K562 (cell line): ENCODE results near the gene FTL. TPM values are rescaled to one million over a fixed set of nuclear protein-coding genes. Genes with fewer than 3 reads are reported as not detected.
A peak's percentile ranks its signal among the peaks of the same experiment; 100 is the strongest.

Experiments
- CC2D1A ChIP-seq: fragments of 450-650 bp; IDR thresholded peaks from 2 replicates; pipeline ENCODE4 v1.6.1; 2017; ENCODE audit warnings: mild to moderate bottlenecking
- EP300 ChIP-seq: IDR thresholded peaks from 2 replicates; pipeline ENCODE4 v1.6.1; 2012; ENCODE audit warnings: low read length, improper control_type of control experiment
- MED1 ChIP-seq: sonication (generic); formaldehyde crosslinking; IDR thresholded peaks from 2 replicates; pipeline ENCODE4 v1.8.1; 2023; ENCODE audit warnings: missing genetic modification reagents, borderline replicate concordance
- NBN ChIP-seq: fragments of 450-650 bp; IDR thresholded peaks from 2 replicates; pipeline ENCODE4 v1.6.1; 2016; ENCODE audit warnings: low read depth, mild to moderate bottlenecking
- NR1H2 ChIP-seq: sonication (generic); formaldehyde crosslinking; IDR thresholded peaks from 2 replicates; pipeline ENCODE4 v1.4.0; 2020; ENCODE audit warnings: mild to moderate bottlenecking, missing genetic modification reagents
- SIRT6 ChIP-seq: IDR thresholded peaks from one replicate; pipeline ENCODE4 v1.6.1; 2012; ENCODE audit warnings: low read depth, mild to moderate bottlenecking, control low read depth, inconsistent platforms, low read length, moderate library complexity
- SMAD1 ChIP-seq: fragments of 150-350 bp; IDR thresholded peaks from 2 replicates; pipeline ENCODE4 v1.6.1; 2014; ENCODE audit warnings: low read length, low read depth; ENCODE audit not compliant: partially characterized antibody
- TEAD4 ChIP-seq, 2 experiments: sonication (generic) in 1 of 2; formaldehyde crosslinking in 1 of 2; IDR thresholded peaks; 2 replicates each; pipeline versions ENCODE4 v1.6.1 to v1.8.0; 2012 to 2022; ENCODE audit warnings: borderline replicate concordance in 1 of 2, inconsistent platforms in 1 of 2, low read length in 1 of 2, mild to moderate bottlenecking in 1 of 2, missing genetic modification reagents in 1 of 2
- ZC3H11A ChIP-seq: IDR thresholded peaks from 2 replicates; pipeline ENCODE4 v1.6.1; 2012; ENCODE audit warnings: low read depth, low read length, improper control_type of control experiment
- ZNF140 ChIP-seq: fragments of 250-450 bp; sonication (Bioruptor Pico); IDR thresholded peaks from 2 replicates; pipeline ENCODE4 v1.8.0; 2021; ENCODE audit warnings: moderate library complexity, mild to moderate bottlenecking, inconsistent platforms
- ZNF57 ChIP-seq: fragments of 450-650 bp; formaldehyde crosslinking; IDR thresholded peaks from 2 replicates; pipeline ENCODE4 v1.4.0; 2020; ENCODE audit warnings: mild to moderate bottlenecking, moderate library complexity
- ZNF586 ChIP-seq: fragments of 450-650 bp; formaldehyde crosslinking; conservative IDR thresholded peaks from 2 replicates; pipeline ENCODE4 v1.4.0; 2020; ENCODE audit warnings: mild to moderate bottlenecking, moderate library complexity
- polyA plus RNA-seq, 8 experiments: library from polyadenylated mRNA; depleted of rRNA in 4 of 8; stranded (reverse) in 5 of 8; unstranded in 3 of 8; fragments of >200 nt; fragmentation: Nextera tagmentation in 2 of 8; fragmentation: Illumina TruSeq in 1 of 8; extraction: Ambion mirVana in 2 of 8; extraction: Trizol in 1 of 8; gene quantifications; 2 replicates each; pipeline versions ENCODE4 v1.2.1 to v1.2.3, GENCODE V29; 2011 to 2014; ENCODE audit warnings: inconsistent platforms in 1 of 8, missing spikeins in 1 of 8
- total RNA-seq, 7 experiments: library from RNA; depleted of rRNA in 6 of 7; stranded (reverse); fragments of >200 nt in 6 of 7; fragmentation: Illumina TruSeq in 2 of 7; extraction: Trizol in 2 of 7; gene quantifications; 2 replicates each; pipeline versions ENCODE4 v1.2.1 to v1.2.3, GENCODE V29; 2011 to 2021; ENCODE audit warnings: low replicate concordance in 1 of 7
- TF ChIP-seq, protein P1 (sequence below): fragments of 450-650 bp; formaldehyde crosslinking; IDR thresholded peaks from 2 replicates; pipeline ENCODE4 v1.4.0; 2020; ENCODE audit warnings: mild to moderate bottlenecking, mixed read lengths
- TF ChIP-seq, protein P2 (sequence below): fragments of 450-650 bp; IDR thresholded peaks from 2 replicates; pipeline ENCODE4 v1.6.1; 2017; ENCODE audit warnings: antibody characterized with exemption, mild to moderate bottlenecking
- TF ChIP-seq, protein P3 (sequence below): fragments of 250-450 bp; sonication (Bioruptor Pico); IDR thresholded peaks from 2 replicates; pipeline ENCODE4 v1.8.0; 2022; ENCODE audit warnings: moderate library complexity, mild to moderate bottlenecking, inconsistent platforms
- TF ChIP-seq, protein P4 (sequence below), 2 experiments: fragments of 450-650 bp; conservative IDR thresholded peaks; 2 replicates each; pipeline ENCODE4 v1.6.1; 2017; ENCODE audit warnings: mild to moderate bottlenecking in 2 of 2, moderate library complexity in 2 of 2
- TF ChIP-seq, protein P5 (sequence below): sonication (generic); formaldehyde crosslinking; IDR thresholded peaks from 2 replicates; pipeline ENCODE4 v1.8.1; 2023; ENCODE audit warnings: mild to moderate bottlenecking, missing genetic modification reagents

The FTL gene
- total and polyA plus RNA-seq, 9 of the 15 experiments (the other 6 are each of a cell fraction or from before 2014, with no cell fraction given): 1,231 to 27,415 (median 3,965) TPM

DNA sequence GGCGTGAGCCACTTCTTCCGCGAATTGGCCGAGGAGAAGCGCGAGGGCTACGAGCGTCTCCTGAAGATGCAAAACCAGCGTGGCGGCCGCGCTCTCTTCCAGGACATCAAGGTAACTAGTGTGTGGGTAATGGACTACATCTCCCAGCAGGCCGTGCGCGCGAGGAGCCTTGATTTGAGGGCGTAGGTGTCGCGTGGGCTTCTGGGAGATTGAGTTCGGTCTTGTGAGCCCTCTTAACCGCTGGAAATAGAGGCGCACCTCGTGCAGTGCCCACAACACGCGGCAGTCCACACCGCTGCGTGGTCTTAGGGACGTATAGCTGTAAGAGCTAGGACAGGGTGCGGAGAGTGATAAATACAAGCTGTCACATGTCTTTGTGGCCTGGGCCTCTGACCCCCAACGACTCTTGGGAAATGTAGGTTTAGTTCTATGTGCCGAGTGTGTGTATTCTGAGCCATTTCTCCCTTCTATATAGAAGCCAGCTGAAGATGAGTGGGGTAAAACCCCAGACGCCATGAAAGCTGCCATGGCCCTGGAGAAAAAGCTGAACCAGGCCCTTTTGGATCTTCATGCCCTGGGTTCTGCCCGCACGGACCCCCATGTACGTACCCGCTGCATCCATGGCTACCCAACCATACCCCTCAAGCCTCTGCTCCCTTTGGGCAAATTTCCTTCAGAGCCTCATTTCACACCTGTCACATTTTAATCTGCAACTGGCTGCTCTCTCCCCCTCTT, 864 bp downstream of the FTL start (continued):
- TF ChIP-seq, protein P1, sequence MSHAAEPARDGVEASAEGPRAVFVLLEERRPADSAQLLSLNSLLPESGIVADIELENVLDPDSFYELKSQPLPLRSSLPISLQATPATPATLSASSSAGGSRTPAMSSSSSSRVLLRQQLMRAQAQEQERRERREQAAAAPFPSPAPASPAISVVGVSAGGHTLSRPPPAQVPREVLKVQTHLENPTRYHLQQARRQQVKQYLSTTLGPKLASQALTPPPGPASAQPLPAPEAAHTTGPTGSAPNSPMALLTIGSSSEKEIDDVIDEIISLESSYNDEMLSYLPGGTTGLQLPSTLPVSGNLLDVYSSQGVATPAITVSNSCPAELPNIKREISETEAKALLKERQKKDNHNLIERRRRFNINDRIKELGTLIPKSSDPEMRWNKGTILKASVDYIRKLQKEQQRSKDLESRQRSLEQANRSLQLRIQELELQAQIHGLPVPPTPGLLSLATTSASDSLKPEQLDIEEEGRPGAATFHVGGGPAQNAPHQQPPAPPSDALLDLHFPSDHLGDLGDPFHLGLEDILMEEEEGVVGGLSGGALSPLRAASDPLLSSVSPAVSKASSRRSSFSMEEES (CRISPR knock-in tag): no peak
- TF ChIP-seq ZC3H11A (no peak), MED1 (CRISPR knock-in tag) (0 out of 2 replicates have a peak, but pooled peaks have one; percentile 28), ZNF586 (CRISPR knock-in tag) (no peak), SIRT6 (peak; percentile 31), NR1H2 (0 out of 2 replicates have a peak, but pooled peaks have one; percentile 64), TEAD4 (IDR thresholded peaks at IDR 0.05; ENCODE audit: low read length) (peak; percentile 9; the same call in 1 of the 2 replicates), TEAD4 (CRISPR knock-in tag; IDR thresholded peaks at IDR 0.05; ENCODE audit: borderline replicate concordance) (no peak), EP300 (no peak), CC2D1A (no peak), SMAD1 (peak; percentile 17), ZNF57 (CRISPR knock-in tag) (no peak), ZNF140 (CRISPR knock-in tag) (no peak), NBN (no peak)
- TF ChIP-seq, protein P2, sequence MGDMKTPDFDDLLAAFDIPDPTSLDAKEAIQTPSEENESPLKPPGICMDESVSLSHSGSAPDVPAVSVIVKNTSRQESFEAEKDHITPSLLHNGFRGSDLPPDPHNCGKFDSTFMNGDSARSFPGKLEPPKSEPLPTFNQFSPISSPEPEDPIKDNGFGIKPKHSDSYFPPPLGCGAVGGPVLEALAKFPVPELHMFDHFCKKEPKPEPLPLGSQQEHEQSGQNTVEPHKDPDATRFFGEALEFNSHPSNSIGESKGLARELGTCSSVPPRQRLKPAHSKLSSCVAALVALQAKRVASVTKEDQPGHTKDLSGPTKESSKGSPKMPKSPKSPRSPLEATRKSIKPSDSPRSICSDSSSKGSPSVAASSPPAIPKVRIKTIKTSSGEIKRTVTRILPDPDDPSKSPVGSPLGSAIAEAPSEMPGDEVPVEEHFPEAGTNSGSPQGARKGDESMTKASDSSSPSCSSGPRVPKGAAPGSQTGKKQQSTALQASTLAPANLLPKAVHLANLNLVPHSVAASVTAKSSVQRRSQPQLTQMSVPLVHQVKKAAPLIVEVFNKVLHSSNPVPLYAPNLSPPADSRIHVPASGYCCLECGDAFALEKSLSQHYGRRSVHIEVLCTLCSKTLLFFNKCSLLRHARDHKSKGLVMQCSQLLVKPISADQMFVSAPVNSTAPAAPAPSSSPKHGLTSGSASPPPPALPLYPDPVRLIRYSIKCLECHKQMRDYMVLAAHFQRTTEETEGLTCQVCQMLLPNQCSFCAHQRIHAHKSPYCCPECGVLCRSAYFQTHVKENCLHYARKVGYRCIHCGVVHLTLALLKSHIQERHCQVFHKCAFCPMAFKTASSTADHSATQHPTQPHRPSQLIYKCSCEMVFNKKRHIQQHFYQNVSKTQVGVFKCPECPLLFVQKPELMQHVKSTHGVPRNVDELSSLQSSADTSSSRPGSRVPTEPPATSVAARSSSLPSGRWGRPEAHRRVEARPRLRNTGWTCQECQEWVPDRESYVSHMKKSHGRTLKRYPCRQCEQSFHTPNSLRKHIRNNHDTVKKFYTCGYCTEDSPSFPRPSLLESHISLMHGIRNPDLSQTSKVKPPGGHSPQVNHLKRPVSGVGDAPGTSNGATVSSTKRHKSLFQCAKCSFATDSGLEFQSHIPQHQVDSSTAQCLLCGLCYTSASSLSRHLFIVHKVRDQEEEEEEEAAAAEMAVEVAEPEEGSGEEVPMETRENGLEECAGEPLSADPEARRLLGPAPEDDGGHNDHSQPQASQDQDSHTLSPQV: peak; percentile 62
- TF ChIP-seq, protein P3, sequence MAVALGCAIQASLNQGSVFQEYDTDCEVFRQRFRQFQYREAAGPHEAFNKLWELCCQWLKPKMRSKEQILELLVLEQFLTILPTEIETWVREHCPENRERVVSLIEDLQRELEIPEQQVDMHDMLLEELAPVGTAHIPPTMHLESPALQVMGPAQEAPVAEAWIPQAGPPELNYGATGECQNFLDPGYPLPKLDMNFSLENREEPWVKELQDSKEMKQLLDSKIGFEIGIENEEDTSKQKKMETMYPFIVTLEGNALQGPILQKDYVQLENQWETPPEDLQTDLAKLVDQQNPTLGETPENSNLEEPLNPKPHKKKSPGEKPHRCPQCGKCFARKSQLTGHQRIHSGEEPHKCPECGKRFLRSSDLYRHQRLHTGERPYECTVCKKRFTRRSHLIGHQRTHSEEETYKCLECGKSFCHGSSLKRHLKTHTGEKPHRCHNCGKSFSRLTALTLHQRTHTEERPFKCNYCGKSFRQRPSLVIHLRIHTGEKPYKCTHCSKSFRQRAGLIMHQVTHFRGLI: no peak
- TF ChIP-seq, protein P4, sequence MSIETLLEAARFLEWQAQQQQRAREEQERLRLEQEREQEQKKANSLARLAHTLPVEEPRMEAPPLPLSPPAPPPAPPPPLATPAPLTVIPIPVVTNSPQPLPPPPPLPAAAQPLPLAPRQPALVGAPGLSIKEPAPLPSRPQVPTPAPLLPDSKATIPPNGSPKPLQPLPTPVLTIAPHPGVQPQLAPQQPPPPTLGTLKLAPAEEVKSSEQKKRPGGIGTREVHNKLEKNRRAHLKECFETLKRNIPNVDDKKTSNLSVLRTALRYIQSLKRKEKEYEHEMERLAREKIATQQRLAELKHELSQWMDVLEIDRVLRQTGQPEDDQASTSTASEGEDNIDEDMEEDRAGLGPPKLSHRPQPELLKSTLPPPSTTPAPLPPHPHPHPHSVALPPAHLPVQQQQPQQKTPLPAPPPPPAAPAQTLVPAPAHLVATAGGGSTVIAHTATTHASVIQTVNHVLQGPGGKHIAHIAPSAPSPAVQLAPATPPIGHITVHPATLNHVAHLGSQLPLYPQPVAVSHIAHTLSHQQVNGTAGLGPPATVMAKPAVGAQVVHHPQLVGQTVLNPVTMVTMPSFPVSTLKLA (conservative IDR thresholded peaks at IDR 0.05): peak; percentile 67 to 77
- TF ChIP-seq, protein P5, sequence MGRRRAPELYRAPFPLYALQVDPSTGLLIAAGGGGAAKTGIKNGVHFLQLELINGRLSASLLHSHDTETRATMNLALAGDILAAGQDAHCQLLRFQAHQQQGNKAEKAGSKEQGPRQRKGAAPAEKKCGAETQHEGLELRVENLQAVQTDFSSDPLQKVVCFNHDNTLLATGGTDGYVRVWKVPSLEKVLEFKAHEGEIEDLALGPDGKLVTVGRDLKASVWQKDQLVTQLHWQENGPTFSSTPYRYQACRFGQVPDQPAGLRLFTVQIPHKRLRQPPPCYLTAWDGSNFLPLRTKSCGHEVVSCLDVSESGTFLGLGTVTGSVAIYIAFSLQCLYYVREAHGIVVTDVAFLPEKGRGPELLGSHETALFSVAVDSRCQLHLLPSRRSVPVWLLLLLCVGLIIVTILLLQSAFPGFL (CRISPR knock-in tag): no peak
